Measurements from ENCODE around the gene GFY. TPM values are rescaled to one million over a fixed set of nuclear protein-coding genes. Genes with fewer than 3 reads are reported as not detected.
A peak's percentile ranks its signal among the peaks of the same experiment; 100 is the strongest.

GFY gene
- total and polyA plus RNA-seq, 2 donors (not counting 3 experiments of a cell fraction or from before 2014, with no cell fraction given), result not detected

DNA sequence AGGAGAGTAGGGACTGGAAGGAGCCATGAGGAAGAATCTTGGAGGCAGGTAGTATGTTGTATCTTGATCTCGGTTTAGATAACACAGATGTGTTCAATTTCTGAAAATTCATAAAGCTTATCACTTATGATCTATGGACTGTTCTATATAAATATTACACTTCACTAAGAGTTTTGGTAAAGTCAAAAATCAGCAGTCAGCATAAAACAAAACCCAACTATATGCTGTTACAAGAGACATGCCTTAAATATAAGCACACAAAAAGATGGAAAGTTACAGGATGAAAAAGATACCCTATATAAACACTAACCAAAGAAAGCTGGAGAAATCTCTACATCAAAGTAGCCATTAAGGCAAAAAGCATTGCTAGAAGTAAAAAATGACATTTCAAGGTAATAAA lies 41.6 kb upstream of the GFY start:
- ChIA-PET CTCF (interaction anchor here (0.6 kb wide), 1 partner anchor 8 kb away, joined by 3 read pairs; no protein-coding TSS in a partner anchor), POLR2A (no interaction called here)
- Histone ChIP-seq H3K4me3 (replicated peaks in 1 of 3; ENCODE audit: insufficient read depth in 1 of 3, low read depth in 1 of 3, low read length in 3 of 3) (no peak overlapping the region), H3K4me2 (ENCODE audit: insufficient read depth, low read length) (no peak overlapping the region), H3K27me3 (ENCODE audit: control insufficient read depth in 2 of 2, insufficient read depth in 2 of 2, low read length in 2 of 2) (peaks cover 4 to 5% of the 10 kb centered on the region in 2 experiments), H3K36me3 (ENCODE audit: control insufficient read depth in 2 of 2, extremely low read depth in 1 of 2, insufficient read depth in 2 of 2, low read length in 2 of 2) (no peaks in the 10 kb centered on the region), H4K20me1 (replicated peaks; ENCODE audit: control insufficient read depth, extremely low read depth, insufficient read depth, low read length) (no peaks in the 10 kb centered on the region), H3K9me1 (replicated peaks; ENCODE audit: control insufficient read depth, extremely low read depth, insufficient read depth, low read length) (no peaks in the 10 kb centered on the region), H2AFZ (ENCODE audit: low read depth, low read length) (no peak overlapping the region), H3K4me1 (ENCODE audit: control insufficient read depth, extremely low read depth, insufficient read depth, low read length) (no peaks in the 10 kb centered on the region), H3K9me3 (replicated peaks; ENCODE audit: control insufficient read depth, insufficient read depth, low read length) (no peaks in the 10 kb centered on the region), H3K27ac (ENCODE audit: insufficient read depth, low read depth, low read length) (no peak overlapping the region), H3K79me2 (ENCODE audit: control insufficient read depth, insufficient read depth, low read length) (no peaks in the 10 kb centered on the region), H3K9ac (replicated peaks; ENCODE audit: extremely low read depth, insufficient read depth, low read length) (no peak overlapping the region)
- no peak for TF ChIP-seq EZH2 (IDR thresholded peaks at IDR 0.05; ENCODE audit: borderline replicate concordance, low read depth, low read length, severe bottlenecking)
- no peak for TF ChIP-seq MYC (IDR thresholded peaks at IDR 0.05; ENCODE audit: low read depth, low read length)
- TF ChIP-seq GATA2 (IDR thresholded peaks at IDR 0.05; ENCODE audit: insufficient read depth, insufficient read length, low read depth, low read length), result no peak
- no peak for TF ChIP-seq JUN (IDR thresholded peaks at IDR 0.05; ENCODE audit: borderline replicate concordance, insufficient read depth, insufficient read length, low read depth)
- TF ChIP-seq POLR2AphosphoS5 (IDR thresholded peaks at IDR 0.05; ENCODE audit: insufficient read depth, low read depth, low read length), result no peak
- intact Hi-C loops (cut with micrococcal nuclease), result no loop called here
- dilution Hi-C loops (cut with MboI; ENCODE audit: extremely low pct_ligation_motif_present, low sequenced_read_pairs), result no loop called here
- no peak for FAIRE-seq
- no peak for DNase-seq (ENCODE audit: low read depth, low spot score)
- BruUV-seq (replicated peaks), result no TSS peak

DNA sequence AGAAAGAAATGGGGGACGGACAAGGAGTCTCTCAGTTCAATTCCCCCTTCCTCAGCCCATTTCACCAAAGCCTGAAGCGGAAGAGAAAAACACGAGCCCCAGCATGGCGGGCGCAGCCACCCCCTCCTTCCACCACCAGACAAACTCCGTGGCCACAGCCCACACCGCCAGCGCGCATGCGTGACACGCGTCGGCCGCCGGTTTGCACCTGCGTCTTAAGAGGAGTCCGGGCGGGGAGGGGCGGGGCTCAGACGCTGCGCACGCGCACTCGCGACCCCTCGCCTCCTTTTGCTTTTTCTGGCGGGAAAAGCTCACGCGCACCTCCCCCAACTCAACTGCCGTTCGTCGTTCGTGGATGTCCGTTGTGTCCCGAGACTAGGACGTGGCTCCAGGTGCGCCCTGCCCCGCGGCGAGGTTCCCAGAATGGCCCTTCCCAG lies 37.2 kb upstream of the GFY start, which contains the start of gene KASH5:
Gene KASH5, plus strand, starts transcription at position 314 of the 437 bp plus-strand sequence. CDS start 2,635 bp downstream, outside the sequence.
- Histone ChIP-seq H3K9me1 (replicated peaks; ENCODE audit: control insufficient read depth, extremely low read depth, insufficient read depth, low read length) (no peaks in the 10 kb centered on the region), H4K20me1 (replicated peaks; ENCODE audit: control insufficient read depth, extremely low read depth, insufficient read depth, low read length) (no peaks in the 10 kb centered on the region), H3K27ac (ENCODE audit: insufficient read depth, low read depth, low read length) (no peak within 1 kb of the TSS), H3K4me2 (ENCODE audit: insufficient read depth, low read length) (no peak within 1 kb of the TSS), H3K4me3 (replicated peaks in 1 of 3; ENCODE audit: insufficient read depth in 1 of 3, low read depth in 1 of 3, low read length in 3 of 3) (no peak within 1 kb of the TSS), H3K27me3 (ENCODE audit: control insufficient read depth in 2 of 2, insufficient read depth in 2 of 2, low read length in 2 of 2) (no peaks in the 10 kb centered on the region), H3K9me3 (replicated peaks; ENCODE audit: control insufficient read depth, insufficient read depth, low read length) (no peaks in the 10 kb centered on the region), H3K36me3 (ENCODE audit: control insufficient read depth in 2 of 2, extremely low read depth in 1 of 2, insufficient read depth in 2 of 2, low read length in 2 of 2) (no peaks in the 10 kb centered on the region), H3K4me1 (ENCODE audit: control insufficient read depth, extremely low read depth, insufficient read depth, low read length) (no peaks in the 10 kb centered on the region), H3K79me2 (ENCODE audit: control insufficient read depth, insufficient read depth, low read length) (no peaks in the 10 kb centered on the region), H3K9ac (replicated peaks; ENCODE audit: extremely low read depth, insufficient read depth, low read length) (no peak within 1 kb of the TSS), H2AFZ (ENCODE audit: low read depth, low read length) (peak within 1 kb of the TSS; percentile 36)
- BruUV-seq (replicated peaks), result no TSS peak
- TF ChIP-seq, protein P1, sequence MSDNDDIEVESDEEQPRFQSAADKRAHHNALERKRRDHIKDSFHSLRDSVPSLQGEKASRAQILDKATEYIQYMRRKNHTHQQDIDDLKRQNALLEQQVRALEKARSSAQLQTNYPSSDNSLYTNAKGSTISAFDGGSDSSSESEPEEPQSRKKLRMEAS (IDR thresholded peaks at IDR 0.05; ENCODE audit: insufficient read depth, insufficient read length), result no peak
- TF ChIP-seq POLR2A (IDR thresholded peaks at IDR 0.05; ENCODE audit: low read depth, low read length) (no peak), MYC (IDR thresholded peaks at IDR 0.05; ENCODE audit: low read depth, low read length) (no peak), FOS (IDR thresholded peaks at IDR 0.05; ENCODE audit: borderline replicate concordance, insufficient read depth, low read length) (no peak), POLR2AphosphoS5 (IDR thresholded peaks at IDR 0.05; ENCODE audit: insufficient read depth, low read depth, low read length) (no peak), EZH2 (IDR thresholded peaks at IDR 0.05; ENCODE audit: borderline replicate concordance, low read depth, low read length, severe bottlenecking) (no peak), JUN (IDR thresholded peaks at IDR 0.05; ENCODE audit: borderline replicate concordance, insufficient read depth, insufficient read length, low read depth) (no peak), GATA2 (IDR thresholded peaks at IDR 0.05; ENCODE audit: insufficient read depth, insufficient read length, low read depth, low read length) (no peak)
- TF ChIP-seq, protein P2, sequence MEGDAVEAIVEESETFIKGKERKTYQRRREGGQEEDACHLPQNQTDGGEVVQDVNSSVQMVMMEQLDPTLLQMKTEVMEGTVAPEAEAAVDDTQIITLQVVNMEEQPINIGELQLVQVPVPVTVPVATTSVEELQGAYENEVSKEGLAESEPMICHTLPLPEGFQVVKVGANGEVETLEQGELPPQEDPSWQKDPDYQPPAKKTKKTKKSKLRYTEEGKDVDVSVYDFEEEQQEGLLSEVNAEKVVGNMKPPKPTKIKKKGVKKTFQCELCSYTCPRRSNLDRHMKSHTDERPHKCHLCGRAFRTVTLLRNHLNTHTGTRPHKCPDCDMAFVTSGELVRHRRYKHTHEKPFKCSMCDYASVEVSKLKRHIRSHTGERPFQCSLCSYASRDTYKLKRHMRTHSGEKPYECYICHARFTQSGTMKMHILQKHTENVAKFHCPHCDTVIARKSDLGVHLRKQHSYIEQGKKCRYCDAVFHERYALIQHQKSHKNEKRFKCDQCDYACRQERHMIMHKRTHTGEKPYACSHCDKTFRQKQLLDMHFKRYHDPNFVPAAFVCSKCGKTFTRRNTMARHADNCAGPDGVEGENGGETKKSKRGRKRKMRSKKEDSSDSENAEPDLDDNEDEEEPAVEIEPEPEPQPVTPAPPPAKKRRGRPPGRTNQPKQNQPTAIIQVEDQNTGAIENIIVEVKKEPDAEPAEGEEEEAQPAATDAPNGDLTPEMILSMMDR (IDR thresholded peaks at IDR 0.05; ENCODE audit: extremely low read depth in 1 of 2, insufficient read depth in 1 of 2, low read depth in 1 of 2, low read length in 2 of 2), result no peak
- dilution Hi-C loops (cut with MboI; ENCODE audit: extremely low pct_ligation_motif_present, low sequenced_read_pairs), result no loop called here
- peak; percentile 67 for DNase-seq (ENCODE audit: low read depth, low spot score)
- CTCF ChIA-PET, result interaction anchor here (0.6 kb wide), 1 partner anchor 126 kb away, joined by 3 read pairs; no protein-coding TSS in a partner anchor
- FAIRE-seq, result no peak
- intact Hi-C loops (cut with micrococcal nuclease), result no loop called here
- POLR2A ChIA-PET, result no interaction called here

All from endothelial cell of umbilical vein (primary cell).